ENCODE results near the gene PSMB1. TPM values are rescaled to one million over a fixed set of nuclear protein-coding genes. Genes with fewer than 3 reads are reported as not detected.
"Not testable (repeated sequence)": the region's sequence is repeated elsewhere in the genome, so short reads cannot be mapped to it uniquely, and the experiment has no call there.

Gene PSMB1
- total RNA-seq, 1 donor from 2014 or later, result 152 TPM

DNA sequence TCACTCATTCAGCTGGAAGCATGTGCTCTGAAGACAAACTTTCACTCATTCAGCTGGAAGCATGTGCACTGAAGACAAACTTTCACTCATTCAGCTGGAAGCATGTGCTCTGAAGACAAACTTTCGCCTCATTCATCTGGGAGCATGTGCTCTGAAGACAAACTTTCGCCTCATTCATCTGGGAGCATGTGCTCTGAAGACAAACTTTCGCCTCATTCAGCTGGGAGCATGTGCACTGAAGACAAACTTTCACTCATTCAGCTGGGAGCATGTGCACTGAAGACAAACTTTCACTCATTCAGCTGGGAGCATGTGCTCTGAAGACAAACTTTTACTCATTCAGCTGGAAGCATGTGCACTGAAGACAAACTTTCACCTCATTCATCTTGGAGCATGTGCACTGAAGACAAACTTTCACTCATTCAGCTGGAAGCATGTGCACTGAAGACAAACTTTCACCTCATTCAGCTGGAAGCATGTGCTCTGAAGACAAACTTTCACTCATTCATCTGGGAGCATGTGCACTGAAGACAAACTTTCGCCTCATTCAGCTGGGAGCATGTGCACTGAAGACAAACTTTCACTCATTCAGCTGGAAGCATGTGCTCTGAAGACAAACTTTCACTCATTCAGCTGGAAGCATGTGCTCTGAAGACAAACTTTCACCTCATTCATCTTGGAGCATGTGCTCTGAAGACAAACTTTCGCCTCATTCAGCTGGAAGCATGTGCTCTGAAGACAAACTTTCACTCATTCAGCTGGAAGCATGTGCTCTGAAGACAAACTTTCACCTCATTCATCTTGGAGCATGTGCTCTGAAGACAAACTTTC is 44.0 kb downstream of the PSMB1 start:
- ATAC-seq; intact Hi-C loops (cut with DNase I); DNase-seq (ENCODE audit: missing footprints): not testable (repeated sequence)

DNA sequence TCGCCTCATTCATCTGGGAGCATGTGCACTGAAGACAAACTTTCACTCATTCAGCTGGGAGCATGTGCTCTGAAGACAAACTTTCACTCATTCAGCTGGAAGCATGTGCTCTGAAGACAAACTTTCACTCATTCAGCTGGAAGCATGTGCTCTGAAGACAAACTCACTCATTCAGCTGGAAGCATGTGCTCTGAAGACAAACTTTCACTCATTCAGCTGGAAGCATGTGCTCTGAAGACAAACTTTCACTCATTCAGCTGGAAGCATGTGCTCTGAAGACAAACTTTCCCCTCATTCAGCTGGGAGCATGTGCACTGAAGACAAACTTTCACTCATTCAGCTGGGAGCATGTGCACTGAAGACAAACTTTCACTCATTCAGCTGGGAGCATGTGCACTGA is 44.8 kb downstream of the PSMB1 start:
- DNase-seq (ENCODE audit: missing footprints); ATAC-seq; intact Hi-C loops (cut with DNase I): not testable (repeated sequence)

DNA sequence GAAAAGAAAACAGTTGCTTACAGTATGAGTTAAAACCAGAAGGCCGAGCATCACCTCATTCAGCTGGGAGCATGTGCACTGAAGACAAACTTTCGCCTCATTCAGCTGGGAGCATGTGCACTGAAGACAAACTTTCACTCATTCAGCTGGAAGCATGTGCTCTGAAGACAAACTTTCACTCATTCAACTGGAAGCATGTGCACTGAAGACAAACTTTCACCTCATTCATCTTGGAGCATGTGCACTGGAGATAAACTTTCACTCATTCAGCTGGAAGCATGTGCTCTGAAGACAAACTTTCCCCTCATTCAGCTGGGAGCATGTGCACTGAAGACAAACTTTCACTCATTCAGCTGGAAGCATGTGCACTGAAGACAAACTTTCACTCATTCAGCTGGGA is 45.4 kb downstream of the PSMB1 start:
- intact Hi-C loops (cut with DNase I); DNase-seq (ENCODE audit: missing footprints); ATAC-seq: not testable (repeated sequence)

GRCh38 chr6:170506446-170506845 is 46.7 kb downstream of the PSMB1 start:
- intact Hi-C loops (cut with DNase I), result no loop called here
- no peak for ATAC-seq
- no peak for DNase-seq (ENCODE audit: missing footprints)

DNA sequence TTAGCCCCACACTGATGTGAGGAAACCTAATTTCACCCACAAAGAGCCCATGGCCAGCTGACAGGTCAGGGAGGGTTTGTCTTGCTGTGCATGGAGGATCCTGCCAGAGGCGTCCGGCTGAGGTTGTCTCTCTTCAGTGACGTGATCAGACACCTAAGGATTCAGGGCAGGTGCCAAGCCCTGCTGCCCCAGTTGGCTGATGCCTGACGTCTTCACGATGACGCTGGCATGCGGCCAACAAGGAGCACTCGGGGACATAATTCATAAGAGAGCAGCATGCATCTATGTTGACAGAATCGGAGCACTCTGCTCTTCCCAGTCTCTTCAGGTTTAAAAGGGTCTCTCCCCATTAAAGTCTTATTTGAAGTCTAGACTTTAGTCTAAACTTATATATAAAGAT is 47.8 kb downstream of the PSMB1 start:
- DNase-seq (ENCODE audit: missing footprints) (no peak), ATAC-seq (no peak)
- intact Hi-C loops (cut with DNase I), result no loop called here

DNA sequence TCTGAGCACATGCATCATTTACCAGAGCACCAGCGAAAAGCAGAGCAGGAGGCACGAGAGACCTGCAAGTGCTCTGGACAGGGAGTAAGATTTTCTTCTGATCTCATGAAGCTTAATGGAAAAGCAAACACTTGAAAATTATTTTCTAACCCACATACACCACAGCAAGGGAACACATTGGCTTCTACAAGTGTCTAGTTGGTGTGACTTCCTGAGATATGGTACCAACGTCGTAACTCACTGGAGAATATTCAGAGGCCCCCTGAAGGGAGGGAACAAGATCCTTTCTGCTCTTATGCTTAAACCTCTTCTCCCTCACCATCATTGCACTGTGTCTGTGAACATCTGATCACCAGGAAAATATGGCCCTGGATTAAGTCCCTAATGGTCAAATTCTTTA is 48.6 kb downstream of the PSMB1 start:
- intact Hi-C loops (cut with DNase I), result no loop called here
- ATAC-seq (no peak), DNase-seq (ENCODE audit: missing footprints) (no peak)

DNA sequence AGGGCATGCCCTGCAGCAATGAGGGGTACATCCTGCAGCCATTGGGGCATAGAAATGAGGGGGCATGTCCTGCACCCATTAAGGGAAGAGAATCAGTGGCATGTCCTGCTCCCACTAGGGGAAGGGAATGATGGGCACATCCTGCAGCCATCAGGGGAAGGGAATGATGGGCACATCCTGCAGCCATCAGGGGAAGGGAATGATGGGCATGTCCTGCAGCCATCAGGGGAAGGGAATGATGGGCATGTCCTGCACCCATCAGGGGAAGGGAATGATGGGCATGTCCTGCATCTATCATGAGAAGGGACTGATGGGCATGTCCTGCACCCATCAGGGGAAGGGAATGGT is 49.7 kb downstream of the PSMB1 start:
- intact Hi-C loops (cut with DNase I), result no loop called here
- DNase-seq (ENCODE audit: missing footprints) (no peak), ATAC-seq (no peak)

- DNase-seq (ENCODE audit: missing footprints); ATAC-seq; intact Hi-C loops (cut with DNase I): not testable (repeated sequence)
Observed at GRCh38 chr6:170502733-170503413, 50.2 kb downstream of the PSMB1 start.

DNA sequence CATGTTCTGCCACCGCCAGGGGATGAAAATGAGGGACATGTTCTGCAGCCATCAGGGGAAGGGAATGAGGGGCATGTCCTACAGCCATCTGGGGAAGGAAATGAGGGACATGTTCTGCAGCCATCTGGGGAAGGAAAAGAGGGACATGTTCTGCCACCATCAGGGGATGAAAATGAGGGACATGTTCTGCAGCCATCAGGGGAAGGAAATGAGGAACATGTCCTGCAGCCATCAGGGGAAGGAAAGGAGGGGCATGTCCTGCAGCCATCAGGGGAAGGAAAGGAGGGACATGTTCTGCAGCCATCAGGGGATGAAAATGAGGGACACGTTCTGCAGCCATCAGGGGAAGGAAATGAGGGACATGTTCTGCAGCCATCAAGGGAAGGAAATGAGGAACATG is 50.8 kb downstream of the PSMB1 start:
- DNase-seq (ENCODE audit: missing footprints); intact Hi-C loops (cut with DNase I); ATAC-seq: not testable (repeated sequence)

GRCh38 chr6:170500955-170501590 is 52.0 kb downstream of the PSMB1 start:
- DNase-seq (ENCODE audit: missing footprints) (no peak), ATAC-seq (no peak)
- intact Hi-C loops (cut with DNase I), result no loop called here

- intact Hi-C loops (cut with DNase I), result no loop called here
- ATAC-seq, result no peak
- no peak for DNase-seq (ENCODE audit: missing footprints)
Observed at GRCh38 chr6:170497841-170498301, 55.2 kb downstream of the PSMB1 start.

- intact Hi-C loops (cut with DNase I), result no loop called here
- no peak for ATAC-seq
Observed at GRCh38 chr6:170493354-170493753, 59.8 kb downstream of the PSMB1 start.

GRCh38 chr6:170490259-170490658 is 62.8 kb downstream of the PSMB1 start:
- DNase-seq (ENCODE audit: missing footprints), result no peak
- ATAC-seq, result no peak
- intact Hi-C loops (cut with DNase I), result no loop called here

More at GRCh38 chr6:170493354-170493753, 59.8 kb downstream of the PSMB1 start:
- no peak for DNase-seq (ENCODE audit: missing footprints)

GRCh38 chr6:170489836-170490235 is 63.3 kb downstream of the PSMB1 start:
- DNase-seq (ENCODE audit: missing footprints) (no peak), ATAC-seq (no peak)
- intact Hi-C loops (cut with DNase I), result no loop called here

DNA sequence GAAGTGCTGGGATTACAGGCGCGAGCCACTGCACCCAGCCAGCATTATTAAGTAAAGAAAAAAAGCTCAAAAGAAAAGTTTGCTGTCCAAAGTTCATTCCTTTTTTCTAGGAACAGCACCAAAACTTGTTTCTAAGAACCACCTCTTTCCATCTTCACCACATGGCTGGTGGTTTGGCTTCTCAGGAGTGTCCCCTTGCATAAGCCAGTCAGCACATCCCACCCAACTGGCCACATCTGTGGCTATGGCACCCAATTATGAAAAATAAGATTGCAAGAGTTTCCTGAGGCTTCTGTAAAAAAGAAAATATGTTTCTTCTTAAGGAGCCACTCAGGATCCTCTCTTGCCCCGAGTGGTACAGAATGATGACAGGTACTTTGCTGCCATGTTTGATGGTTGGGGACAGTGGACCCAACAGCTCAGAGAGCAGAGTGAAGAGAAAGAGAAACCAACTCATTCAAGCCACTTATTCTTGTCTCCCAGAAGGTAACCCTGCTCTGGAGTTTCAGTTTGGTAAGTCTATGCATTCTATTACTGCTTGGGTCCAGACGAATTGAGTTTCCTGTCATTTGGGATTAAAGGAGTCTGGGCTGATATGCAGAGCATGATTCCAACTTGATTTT is 65.3 kb downstream of the PSMB1 start:
- no peak for DNase-seq (ENCODE audit: missing footprints)
- intact Hi-C loops (cut with DNase I), result no loop called here
- no peak for ATAC-seq

- DNase-seq (ENCODE audit: missing footprints), result no peak
- ATAC-seq, result no peak
- intact Hi-C loops (cut with DNase I), result no loop called here
Observed at GRCh38 chr6:170485159-170485558, 67.9 kb downstream of the PSMB1 start.
